HG03520 (cell line): ENCODE results near the gene LAT.
"Not testable (repeated sequence)": the region's sequence is repeated elsewhere in the genome, so short reads cannot be mapped to it uniquely, and the experiment has no call there.

Source experiments
- ATAC-seq: cut with Tn5 transposase; IDR thresholded peaks from one replicate; pipeline ENCODE4 v1.9.1; 2021; ENCODE audit warnings: mild to moderate bottlenecking, moderate library complexity; ENCODE audit not compliant: unreplicated experiment

The LAT gene

DNA sequence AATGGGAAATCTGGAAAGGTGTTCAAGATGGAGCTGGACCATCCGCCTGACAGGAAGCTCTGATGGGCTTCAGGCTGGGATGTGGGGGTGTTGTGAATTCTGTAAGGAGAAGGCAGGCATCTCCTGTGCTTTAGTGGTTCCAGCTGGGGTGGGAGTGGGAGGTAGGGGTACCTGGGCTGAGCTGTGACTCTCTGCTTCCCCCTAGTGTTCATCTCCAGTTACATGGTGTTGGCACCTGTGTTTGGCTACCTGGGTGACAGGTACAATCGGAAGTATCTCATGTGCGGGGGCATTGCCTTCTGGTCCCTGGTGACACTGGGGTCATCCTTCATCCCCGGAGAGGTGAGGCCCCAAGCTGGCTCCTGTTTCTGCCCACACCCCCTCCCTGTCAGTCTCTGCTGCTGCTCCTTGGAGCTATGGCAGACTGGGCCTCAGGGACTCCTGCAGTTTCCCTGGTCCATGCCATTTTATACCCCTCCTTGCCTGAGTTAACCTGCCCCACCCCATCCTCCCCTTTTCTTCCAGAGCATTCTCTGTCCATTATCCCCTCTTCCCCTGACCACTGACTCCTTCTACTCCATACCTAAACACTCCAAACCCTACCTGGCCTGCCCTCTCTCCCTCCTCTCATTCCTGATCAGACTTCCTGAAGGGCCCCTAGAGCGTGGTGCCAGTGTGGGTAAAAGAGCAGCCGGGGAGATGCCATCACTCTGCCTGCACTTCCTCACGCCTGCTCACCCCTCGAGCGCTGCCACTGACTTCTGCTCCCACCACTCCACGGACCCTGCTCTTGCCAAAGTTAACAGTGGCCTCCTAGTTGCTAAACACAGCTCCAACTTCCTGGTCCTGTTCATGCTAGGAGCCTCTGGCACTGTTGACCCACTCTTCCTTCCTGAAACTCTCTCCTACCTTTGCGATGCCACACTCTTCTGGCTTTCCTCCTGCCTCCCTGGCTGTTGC is 6.9 kb upstream of the LAT start:
- ATAC-seq: no peak

DNA sequence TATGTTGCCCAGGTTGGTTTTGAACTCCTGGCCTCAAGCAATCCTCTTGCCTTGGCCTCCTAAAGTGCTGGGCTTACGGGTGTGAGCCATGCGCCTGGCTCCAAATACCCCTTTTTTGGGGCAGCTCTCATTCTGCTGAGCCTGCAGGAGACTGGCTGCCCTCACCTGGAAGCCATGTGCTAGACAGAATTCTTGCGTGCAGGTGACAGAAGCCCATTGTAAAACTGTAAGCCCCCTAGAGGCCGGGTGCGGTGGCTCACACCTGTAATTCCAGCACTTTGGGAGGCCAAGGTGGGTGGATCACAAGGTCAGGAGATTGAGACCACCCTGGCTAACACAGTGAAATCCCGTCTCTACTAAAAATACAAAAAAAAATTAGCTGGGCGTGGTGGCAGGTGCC is 4.5 kb upstream of the LAT start:
- ATAC-seq: not testable (repeated sequence)

DNA sequence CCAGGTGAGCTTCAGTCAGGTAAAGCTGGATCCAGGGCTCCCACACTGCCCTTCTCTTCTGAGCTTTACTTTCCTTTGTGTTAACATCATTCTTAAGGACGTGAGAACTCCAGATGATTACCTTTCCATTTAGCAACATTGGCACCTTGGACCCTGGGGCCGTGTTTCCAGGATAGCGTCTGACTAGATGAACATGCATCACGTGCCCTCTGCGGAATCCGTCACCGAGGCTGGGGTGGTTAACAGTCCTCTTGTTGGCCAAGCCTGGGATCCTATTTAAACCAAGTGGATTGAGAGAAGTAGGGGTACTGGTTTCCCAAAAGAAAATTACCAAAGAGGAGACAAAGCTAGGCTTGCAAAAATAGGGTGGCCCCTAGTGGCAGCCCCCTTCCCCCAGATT is 3.9 kb upstream of the LAT start:
- ATAC-seq: no peak

DNA sequence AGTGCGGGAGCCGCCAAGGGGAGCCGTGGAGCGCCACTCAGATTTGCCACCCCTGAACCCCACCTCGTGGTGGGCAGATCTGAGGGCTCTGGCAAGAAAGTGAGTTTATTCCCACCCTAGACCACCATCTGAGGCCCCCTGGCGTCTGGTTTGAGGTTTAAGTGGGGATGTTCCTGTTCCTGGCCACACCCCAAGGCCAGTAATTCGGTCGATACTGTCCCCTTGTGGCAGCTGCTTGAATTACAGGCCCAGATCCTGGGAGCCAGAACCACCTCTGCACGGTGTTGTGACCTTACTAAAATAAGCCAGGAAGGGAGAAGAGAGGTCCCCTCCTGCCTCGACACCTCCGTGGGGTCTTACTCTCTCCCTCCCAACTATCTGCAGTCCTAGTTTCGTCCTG is 3.3 kb upstream of the LAT start:
- ATAC-seq: no peak

DNA sequence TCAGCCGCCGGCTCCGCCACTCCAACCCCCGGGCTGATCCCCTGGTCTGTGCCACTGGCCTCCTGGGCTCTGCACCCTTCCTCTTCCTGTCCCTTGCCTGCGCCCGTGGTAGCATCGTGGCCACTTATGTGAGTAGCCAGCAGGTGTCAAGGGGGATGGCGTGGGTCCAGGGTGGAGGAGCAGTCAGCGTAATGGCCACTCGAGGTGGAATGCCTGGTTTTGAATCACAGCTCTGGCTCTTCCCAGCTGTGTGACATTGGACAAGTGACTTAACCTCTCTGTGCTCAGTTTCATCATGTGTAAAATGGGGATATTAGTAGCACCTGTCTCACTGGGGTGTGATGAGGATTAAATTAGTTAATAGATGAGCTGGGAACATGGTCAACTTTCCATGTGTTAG is 2.4 kb upstream of the LAT start:
- ATAC-seq: no peak

DNA sequence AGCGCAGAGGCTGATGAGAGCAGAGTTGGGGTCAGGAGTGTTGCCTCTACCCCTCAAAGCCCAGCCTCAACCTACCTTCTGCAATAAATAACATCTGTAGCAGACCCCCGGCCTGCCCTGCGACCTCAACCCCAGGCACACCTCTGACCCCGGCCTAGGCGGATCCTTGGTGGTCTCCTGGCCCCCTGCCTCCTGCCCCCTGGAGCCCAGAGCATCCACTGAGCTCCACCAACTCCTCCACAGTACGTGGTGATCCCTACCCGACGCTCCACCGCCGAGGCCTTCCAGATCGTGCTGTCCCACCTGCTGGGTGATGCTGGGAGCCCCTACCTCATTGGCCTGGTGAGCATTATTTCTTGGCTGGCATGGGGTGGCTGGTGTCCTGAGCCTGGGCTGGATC is 1.9 kb upstream of the LAT start:
- no peak for ATAC-seq

DNA sequence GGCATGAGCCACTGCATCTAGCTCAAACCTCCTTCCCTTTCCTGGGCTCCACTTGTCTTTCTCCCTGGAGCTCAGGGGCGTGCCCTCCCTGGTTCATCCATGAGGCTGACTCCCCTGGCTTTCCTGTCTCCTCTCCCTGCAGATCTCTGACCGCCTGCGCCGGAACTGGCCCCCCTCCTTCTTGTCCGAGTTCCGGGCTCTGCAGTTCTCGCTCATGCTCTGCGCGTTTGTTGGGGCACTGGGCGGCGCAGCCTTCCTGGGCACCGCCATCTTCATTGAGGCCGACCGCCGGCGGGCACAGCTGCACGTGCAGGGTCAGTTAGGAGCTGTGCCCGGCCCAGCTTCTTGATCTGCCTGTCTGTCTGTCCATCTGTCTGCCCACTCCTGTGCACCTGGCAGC is 1.2 kb upstream of the LAT start:
- ATAC-seq: no peak

DNA sequence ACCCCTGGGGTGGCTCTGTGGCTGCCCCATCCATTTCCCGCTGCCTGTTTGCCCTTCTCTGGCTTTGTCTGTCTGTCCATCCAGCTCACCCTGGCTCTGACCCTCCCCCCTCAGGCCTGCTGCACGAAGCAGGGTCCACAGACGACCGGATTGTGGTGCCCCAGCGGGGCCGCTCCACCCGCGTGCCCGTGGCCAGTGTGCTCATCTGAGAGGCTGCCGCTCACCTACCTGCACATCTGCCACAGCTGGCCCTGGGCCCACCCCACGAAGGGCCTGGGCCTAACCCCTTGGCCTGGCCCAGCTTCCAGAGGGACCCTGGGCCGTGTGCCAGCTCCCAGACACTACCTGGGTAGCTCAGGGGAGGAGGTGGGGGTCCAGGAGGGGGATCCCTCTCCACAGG is 761 bp upstream of the LAT start:
- ATAC-seq: no peak

DNA sequence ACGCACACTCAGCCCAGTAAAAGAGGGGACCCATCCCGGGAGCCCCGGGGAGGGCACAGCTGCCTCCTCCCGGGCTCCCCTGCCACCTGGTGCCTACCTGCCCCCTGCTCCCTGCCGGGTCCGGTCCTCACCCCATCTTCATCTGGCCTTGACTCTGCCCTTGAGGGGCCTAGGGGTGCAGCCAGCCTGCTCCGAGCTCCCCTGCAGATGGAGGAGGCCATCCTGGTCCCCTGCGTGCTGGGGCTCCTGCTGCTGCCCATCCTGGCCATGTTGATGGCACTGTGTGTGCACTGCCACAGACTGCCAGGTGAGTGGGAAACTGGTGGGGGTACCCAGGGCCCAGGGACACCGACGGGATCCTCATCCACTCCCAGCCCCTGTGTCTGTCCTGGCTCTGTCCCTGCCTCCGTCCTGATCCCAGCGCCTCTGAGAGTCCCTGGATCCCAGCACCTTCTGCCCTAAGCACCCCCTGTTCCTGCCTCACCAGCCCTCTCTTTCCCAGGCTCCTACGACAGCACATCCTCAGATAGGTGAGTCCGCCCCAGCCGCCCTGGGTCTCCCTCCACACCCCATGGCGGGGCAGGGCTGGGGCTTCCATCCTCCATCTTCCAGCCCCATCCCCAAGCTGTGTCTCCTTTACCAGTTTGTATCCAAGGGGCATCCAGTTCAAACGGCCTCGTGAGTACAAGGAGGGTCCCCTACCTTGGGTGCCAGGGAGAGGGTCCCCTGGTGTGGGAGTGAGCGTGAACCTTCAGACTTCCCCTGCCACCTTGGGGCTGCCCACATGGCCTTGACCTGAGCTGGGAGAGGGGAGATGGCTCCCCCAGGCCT is 574 bp downstream of the LAT start:
- no peak for ATAC-seq

DNA sequence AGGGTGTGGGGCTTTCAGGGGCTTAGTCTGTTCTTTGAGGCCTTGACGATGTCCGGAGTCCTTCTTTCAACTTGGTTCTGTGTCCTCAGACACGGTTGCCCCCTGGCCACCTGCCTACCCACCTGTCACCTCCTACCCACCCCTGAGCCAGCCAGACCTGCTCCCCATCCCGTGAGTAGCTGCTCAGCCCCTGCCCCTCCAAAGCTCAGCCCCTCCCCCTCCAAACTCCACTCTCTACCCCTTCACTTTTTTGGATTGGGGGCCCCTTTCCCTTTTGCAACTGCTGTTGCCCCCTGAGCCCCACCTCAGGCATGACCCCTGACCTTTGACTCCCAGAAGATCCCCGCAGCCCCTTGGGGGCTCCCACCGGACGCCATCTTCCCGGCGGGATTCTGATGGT is 1.2 kb downstream of the LAT start:
- ATAC-seq: no peak

DNA sequence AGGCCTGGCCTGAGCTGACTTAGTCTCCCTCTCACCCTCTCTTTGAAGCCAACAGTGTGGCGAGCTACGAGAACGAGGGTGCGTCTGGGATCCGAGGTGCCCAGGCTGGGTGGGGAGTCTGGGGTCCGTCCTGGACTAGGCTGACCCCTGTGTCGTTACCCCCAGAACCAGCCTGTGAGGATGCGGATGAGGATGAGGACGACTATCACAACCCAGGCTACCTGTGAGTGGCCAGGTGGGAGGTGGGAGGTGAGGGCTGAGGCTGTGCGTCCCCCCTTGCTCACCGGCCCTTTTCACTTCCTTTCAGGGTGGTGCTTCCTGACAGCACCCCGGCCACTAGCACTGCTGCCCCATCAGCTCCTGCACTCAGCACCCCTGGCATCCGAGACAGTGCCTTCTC is 1.6 kb downstream of the LAT start:
- no peak for ATAC-seq

DNA sequence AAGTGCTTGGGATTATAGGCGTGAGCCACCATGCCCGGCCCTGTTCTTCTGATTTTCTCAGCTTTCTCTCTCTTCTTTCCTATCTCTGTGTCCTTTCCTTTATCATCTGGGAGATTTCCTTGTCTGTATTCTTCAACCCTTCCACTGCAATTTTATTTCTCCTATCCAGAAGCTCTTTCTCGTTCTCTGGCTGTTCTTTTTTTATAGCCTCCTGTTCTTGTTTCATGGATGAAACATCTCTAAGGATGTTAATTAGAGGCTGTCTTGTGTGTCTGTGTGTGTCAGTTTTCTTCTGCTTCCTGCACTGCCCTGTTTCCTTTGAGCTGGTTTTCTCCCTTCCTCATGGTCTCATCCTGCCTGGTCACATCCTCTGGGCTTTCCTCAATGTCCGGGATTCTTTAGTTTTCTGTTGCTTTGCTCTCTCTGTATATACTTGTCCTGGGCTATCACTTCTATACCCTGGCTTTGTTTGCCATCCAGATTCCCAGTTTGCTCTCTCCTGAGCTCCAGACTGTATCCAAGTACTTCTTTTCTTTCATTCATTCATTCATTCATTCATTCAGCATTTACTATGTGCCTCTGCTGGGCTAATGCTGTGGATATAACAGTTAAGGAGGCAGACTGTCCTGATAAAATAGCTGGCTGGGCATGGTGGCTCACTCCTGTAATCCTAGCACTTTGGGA is 2.5 kb downstream of the LAT start:
- no peak for ATAC-seq

DNA sequence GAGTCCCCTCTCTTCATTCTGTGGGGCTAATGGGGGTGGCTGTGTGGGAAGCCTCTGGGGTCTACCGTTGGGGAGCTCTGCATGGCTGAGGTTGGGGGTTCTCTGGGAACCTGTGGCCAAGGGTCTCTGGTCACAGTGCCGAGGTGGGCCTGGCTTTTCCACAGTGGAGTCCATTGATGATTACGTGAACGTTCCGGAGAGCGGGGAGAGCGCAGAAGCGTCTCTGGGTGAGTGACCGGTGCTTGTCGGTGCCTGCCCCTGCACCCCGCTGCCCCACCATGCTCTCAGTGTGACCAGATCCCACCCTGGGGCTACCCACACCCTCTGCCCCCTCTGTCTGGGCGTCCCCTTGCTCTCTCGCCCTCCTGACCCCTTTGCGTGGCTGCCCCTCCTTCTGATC is 4.5 kb downstream of the LAT start:
- no peak for ATAC-seq

DNA sequence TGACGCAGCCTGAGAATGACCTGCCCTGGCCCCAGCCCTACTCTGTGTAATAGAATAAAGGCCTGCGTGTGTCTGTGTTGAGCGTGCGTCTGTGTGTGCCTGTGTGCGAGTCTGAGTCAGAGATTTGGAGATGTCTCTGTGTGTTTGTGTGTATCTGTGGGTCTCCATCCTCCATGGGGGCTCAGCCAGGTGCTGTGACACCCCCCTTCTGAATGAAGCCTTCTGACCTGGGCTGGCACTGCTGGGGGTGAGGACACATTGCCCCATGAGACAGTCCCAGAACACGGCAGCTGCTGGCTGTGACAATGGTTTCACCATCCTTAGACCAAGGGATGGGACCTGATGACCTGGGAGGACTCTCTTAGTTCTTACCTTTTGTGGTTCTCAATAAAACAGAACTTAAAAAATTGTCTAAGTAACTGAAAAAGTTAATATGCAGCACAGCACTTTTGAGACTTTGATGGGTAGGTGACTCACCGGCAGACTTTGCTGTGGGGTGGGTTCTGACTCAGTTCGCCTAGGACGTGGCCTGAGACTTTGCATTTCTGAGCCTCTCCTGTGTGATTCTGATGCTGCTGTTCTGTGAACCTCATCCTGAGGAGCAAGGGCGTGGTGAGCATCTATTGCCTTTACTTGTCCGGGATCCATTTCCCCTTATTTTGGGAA is 5.7 kb downstream of the LAT start:
- no peak for ATAC-seq

DNA sequence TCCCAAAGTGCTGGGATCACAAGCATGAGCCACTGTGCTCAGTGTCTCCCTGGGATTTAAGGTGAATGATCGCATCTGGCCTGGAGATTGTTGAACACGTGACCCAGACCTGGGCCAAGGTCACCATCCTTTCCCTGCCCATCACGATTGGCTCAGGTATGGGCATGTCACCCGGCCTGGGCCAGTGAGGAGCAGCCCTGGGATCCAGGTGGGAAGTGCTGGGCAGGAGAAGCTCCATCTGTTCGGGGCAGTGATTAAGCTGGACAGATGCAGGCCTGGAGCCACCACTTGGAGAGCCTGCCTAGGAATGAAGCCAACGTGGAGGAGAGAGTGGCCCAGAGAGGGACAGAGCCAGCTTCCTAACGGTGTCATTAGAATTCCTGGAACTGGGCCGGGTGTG is 6.8 kb downstream of the LAT start:
- no peak for ATAC-seq

DNA sequence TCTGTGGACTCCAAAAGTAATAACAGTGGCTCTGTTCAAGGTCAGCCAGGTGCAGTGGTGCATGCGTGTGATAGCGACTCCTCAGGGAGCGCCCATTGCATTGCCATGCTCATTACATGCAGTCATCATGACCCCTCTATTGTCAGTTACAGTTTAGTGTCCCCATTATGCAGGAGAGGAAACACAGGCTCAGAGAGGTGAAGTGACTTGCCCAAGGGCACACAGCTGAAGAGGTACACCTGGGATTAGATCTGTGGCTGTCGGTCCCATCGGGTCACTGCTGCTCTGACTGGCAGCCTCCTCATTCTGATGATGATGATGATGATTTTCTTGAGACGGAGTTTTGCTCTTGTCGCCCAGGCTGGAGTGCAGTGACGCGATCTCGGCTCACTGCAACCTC is 7.6 kb downstream of the LAT start:
- ATAC-seq: no peak

DNA sequence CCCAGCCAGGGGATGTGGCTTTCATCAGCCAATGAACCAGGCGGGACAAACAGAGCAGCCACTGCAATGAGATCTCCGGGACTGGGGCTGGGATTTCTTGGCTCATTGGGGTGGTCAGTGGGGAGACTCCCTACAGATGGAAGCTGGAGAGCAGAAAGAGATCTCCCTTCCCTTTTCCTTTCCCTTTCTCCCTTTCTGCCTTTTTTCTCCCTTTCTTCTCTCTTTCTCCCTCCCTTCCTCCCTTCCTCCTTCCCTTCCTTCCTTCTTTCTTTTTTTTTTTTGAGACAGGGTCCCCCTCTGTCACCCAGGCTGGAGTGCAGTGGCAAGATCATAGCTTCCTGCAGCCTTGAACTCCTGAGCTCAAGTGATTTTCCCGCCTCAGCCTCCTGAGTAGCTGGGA is 14.0 kb downstream of the LAT start:
- ATAC-seq: no peak

DNA sequence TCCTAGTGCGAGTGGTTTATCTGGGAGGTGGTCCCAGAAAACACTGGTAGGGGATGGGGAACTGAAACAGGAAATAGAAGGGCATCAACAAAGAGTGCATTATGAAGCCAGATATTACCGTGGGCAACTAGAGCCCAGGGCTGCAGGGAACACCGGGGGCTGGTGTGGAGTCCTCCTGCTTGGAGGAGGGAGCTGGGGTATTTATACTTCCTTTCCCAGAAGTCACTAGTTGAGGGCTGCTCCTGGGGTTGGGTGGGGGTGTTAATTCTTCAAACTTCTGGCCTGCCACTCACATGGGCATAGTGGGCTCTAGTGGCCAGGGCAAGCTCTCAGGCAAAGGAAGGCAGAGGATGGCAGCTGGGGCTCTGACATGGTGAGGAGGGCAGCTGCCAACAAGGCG is 14.7 kb downstream of the LAT start:
- ATAC-seq: no peak

DNA sequence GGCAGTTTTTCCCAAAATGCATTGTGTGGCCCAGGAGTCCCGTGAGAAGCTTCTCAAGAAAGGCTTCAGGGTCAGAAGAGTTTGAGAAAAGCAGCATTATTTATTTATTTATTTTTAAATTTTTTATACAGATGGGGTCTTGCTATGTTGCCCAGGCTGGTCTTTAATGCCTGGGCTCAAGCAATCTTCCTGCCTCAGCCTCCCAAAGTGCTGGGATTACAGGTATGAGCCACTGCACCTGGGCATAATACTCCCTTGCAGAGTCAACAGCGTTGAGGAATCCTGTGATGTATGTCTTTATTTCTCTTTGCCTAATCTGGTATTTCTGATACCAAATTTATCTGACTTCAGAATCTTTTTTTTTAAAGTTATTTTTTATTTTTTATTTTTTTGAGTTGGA is 15.2 kb downstream of the LAT start:
- no peak for ATAC-seq

DNA sequence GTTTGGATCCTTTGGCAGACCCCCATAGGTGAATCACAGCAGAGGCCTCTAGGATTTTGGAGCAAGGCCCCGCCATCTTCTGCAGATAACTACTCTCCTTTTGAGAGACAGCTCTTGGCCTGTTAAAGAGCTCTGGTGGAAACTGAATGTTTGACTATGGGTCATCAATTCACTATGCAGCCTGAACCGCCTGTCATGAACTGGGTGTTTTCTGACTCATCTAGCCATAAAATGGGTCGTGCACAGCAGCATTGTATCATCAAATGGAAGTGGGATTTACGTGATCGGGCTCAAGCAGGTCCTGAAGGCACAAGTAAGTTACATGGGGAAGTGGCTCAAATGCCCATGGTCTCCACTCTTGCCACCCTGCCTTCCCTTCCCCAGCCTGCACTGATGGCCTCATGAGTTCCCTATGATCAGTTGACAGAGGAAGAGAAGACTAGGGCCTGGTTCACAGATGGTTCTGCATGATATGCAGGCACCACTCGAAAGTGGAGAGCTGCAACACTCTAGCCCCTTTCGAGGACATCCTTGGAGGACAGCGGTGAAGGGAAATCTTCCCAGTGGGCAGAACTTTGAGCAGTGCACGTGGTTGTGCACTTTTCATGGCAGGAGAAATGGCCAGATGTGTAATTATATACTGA is 19.8 kb downstream of the LAT start:
- ATAC-seq: not testable (repeated sequence)
